Activated B cell treated with CpG ODN at 0.5 μM for 24 hours (primary cell): ENCODE measurements around the gene RND1. TPM values are rescaled to one million over a fixed set of nuclear protein-coding genes. Genes with fewer than 3 reads are reported as not detected.

Experiments used
- ATAC-seq: fragments of 200-7000 bp; cut with Tn5 transposase; one replicate; pipeline ENCODE4 v1.10.0; 2021; ENCODE audit warnings: low read depth, mild to moderate bottlenecking, moderate library complexity
- CTCF ChIA-PET: fragments of 350-600 bp; sonication (Branson Sonifier 250); formaldehyde crosslinking; loops from one replicate; lab custom pipeline; 2021; ENCODE audit warnings: antibody characterized with exemption; lab: Charles Lee
- POLR2A ChIA-PET: fragments of 350-600 bp; sonication (Branson Sonifier 250); formaldehyde crosslinking; loops from one replicate; lab custom pipeline; 2021; ENCODE audit warnings: antibody characterized with exemption; lab: Charles Lee
- DNase-seq: peaks from one replicate; pipeline ENCODE4 v3.0.0; 2022
- H3K27ac Mint-ChIP-seq: one replicate; pipeline ENCODE4 v1.8.0; 2020; ENCODE audit warnings: mixed read lengths
- H3K27me3 Mint-ChIP-seq: one replicate; pipeline ENCODE4 v1.8.0; 2021; ENCODE audit warnings: mixed read lengths
- H3K36me3 Mint-ChIP-seq: one replicate; pipeline ENCODE4 v1.8.0; 2021; ENCODE audit warnings: low read depth, mixed read lengths
- H3K4me1 Mint-ChIP-seq: one replicate; pipeline ENCODE4 v1.8.0; 2021; ENCODE audit warnings: mixed read lengths
- H3K4me3 Mint-ChIP-seq: one replicate; pipeline ENCODE4 v1.8.0; 2020; ENCODE audit warnings: mild to moderate bottlenecking, mixed read lengths
- H3K9me3 Mint-ChIP-seq: one replicate; pipeline ENCODE4 v1.8.0; 2020; ENCODE audit warnings: mixed read lengths
- CTCF ChIP-seq: fragments of 200-600 bp; IDR thresholded peaks from one replicate; pipeline ENCODE4 v1.8.0; 2022; ENCODE audit warnings: antibody characterized with exemption, mild to moderate bottlenecking
- intact Hi-C: fragments of 100-400 bp; cut with micrococcal nuclease; formaldehyde crosslinking; loops from one replicate; pipeline ENCODE4 v1.15.1; 2024
- total RNA-seq: library from RNA; stranded (reverse); gene quantifications from 2 replicates; pipeline ENCODE4 v1.2.3, GENCODE V29; 2022

Gene RND1
- total RNA-seq, 1 donor from 2014 or later: 5.9 TPM

GRCh38 chr12:48811437-48812090 is 54.1 kb downstream of the RND1 start:
- POLR2A ChIA-PET: no interaction called here
- intact Hi-C loops: no loop called here
- H3K9me3 Mint-ChIP-seq: no peaks in the 10 kb centered on the region

DNA sequence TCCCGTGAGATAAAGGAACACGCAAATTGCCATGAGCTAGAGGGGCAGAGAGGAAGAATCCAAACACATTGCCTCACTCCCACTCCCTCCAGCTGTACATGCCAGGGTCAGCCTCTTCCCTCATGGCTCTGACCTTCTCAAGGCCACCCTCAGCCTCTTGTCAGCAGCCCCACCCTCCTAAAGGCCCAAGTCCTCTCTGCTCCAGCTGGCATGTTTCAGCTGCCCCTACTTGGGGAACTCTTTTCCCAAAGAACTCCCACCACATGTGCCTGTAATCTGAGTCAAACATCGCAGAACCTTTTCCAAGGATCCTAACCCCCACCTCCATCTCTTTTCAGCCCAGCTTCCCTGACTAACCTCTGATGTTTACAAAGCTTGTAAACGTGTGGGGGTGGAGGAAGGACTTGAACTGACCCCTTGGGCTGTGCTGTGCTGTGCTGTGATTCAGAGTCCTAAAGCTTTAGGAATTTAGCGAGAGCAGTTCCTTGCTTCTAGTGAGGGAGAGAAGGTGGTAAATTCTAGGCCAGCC is 54.7 kb downstream of the RND1 start:
- DNase-seq: no peak
- Mint-ChIP-seq H3K4me1 (peaks cover 16% of the 10 kb centered on the region), H3K4me3 (no peak overlapping the region), H3K27ac (no peak overlapping the region), H3K36me3 (peaks cover 3% of the 10 kb centered on the region), H3K9me3 (no peaks in the 10 kb centered on the region), H3K27me3 (no peaks in the 10 kb centered on the region)
- intact Hi-C loops: no loop called here
- ChIA-PET CTCF (interaction anchor here (1.8 kb wide), 1 partner anchor 16 kb away, joined by 4 read pairs; no protein-coding TSS in a partner anchor), POLR2A (no interaction called here)
- TF ChIP-seq CTCF: no peak
- no peak for ATAC-seq

More at GRCh38 chr12:48811437-48812090, 54.1 kb downstream of the RND1 start:
- Mint-ChIP-seq H3K36me3 (peaks cover 3% of the 10 kb centered on the region), H3K4me3 (no peak overlapping the region), H3K27ac (no peak overlapping the region), H3K27me3 (peaks cover 4% of the 10 kb centered on the region), H3K4me1 (peaks cover 20% of the 10 kb centered on the region)
- DNase-seq (no peak), ATAC-seq (no peak)
- TF ChIP-seq CTCF: no peak
- CTCF ChIA-PET: interaction anchor here (0.6 to 1.8 kb wide), 2 partner anchors 17 to 108 kb away, joined by 3 to 4 read pairs; no protein-coding TSS in a partner anchor

DNA sequence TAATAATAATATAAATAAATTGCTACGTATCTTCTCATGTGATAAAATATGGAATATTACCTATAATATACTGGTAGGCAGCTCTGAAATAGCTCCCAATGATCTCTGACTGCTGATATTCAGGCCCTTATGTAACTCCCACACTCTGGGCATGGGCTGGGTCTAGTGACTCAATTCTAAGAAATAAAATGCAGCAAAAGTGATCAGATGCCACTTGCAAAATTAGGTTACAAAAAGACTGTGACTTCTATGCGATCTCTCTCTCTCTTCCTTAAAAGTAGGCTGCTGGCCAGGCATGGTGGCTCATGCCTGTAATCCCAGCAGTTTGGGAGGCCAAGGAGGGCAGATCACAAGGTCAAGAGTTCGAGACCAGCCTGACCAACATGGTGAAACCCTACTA is 57.7 kb downstream of the RND1 start:
- DNase-seq (no peak), ATAC-seq (no peak)
- CTCF ChIA-PET: no interaction called here
- no peak for TF ChIP-seq CTCF
- no peaks in the 10 kb centered on the region for H3K27me3 Mint-ChIP-seq
- intact Hi-C loops: no loop called here
- H3K4me3 Mint-ChIP-seq: no peak overlapping the region
- no peaks in the 10 kb centered on the region for H3K9me3 Mint-ChIP-seq
- H3K4me1 Mint-ChIP-seq: no peaks in the 10 kb centered on the region
- no peak overlapping the region for H3K27ac Mint-ChIP-seq
- H3K36me3 Mint-ChIP-seq: no peaks in the 10 kb centered on the region
- POLR2A ChIA-PET: no interaction called here

Other genes with a start within 250 kb of the RND1 start
- 52.4 and 59.5 TPM in 2 replicates for gene KANSL2, start 183.6 kb downstream of the RND1 start, total RNA-seq
- gene CCNT1, start 149.2 kb downstream of the RND1 start, total RNA-seq: 48.9 and 49.6 TPM in 2 replicates
- gene ADCY6, start 76.8 kb downstream of the RND1 start, total RNA-seq: 0.37 and 0.60 TPM in 2 replicates
- gene CACNB3, start 47.4 kb downstream of the RND1 start, total RNA-seq: 1.9 and 2.1 TPM in 2 replicates
- gene DDX23, start 13.7 kb downstream of the RND1 start, total RNA-seq: 116 and 118 TPM in 2 replicates
- gene FKBP11, start 59.6 kb upstream of the RND1 start, total RNA-seq: 22.9 and 26.1 TPM in 2 replicates
- gene ARF3, start 91.6 kb upstream of the RND1 start, total RNA-seq: 113 and 119 TPM in 2 replicates
- gene WNT10B, start 105.9 kb upstream of the RND1 start, total RNA-seq: 0.22 TPM in 1 of 2 replicates, not detected in the other
- gene WNT1, start 112.5 kb upstream of the RND1 start, total RNA-seq: not detected in 2 replicates
- 0.20 and 0.44 TPM in 2 replicates for gene DDN, start 133.5 kb upstream of the RND1 start, total RNA-seq
- gene PRKAG1, start 152.9 kb upstream of the RND1 start, total RNA-seq: 55.3 and 70.5 TPM in 2 replicates
- gene KMT2D, start 194.9 kb upstream of the RND1 start, total RNA-seq: 127 and 136 TPM in 2 replicates
- gene RHEBL1, start 204.1 kb upstream of the RND1 start, total RNA-seq: 3.2 and 3.3 TPM in 2 replicates
- gene DHH, start 228.9 kb upstream of the RND1 start, total RNA-seq: 0.09 TPM in 1 of 2 replicates, not detected in the other
- gene LMBR1L, start 245.0 kb upstream of the RND1 start, total RNA-seq: 64.2 and 79.9 TPM in 2 replicates